Mammary epithelial cell (primary cell): ENCODE measurements around the gene BRINP1.

ENCODE experiments used
- EZH2 ChIP-seq: IDR thresholded peaks from 2 replicates; pipeline ENCODE4 v1.6.1; 2012; ENCODE audit warnings: low read length, inconsistent platforms, borderline replicate concordance
- TF ChIP-seq, protein P1 (sequence below), 2 donors: IDR thresholded peaks in 1 of 2; conservative IDR thresholded peaks in 1 of 2; 2 replicates each; pipeline ENCODE4 v1.5.1; 2011 to 2012; ENCODE audit warnings: inconsistent platforms in 2 of 2, low read length in 2 of 2, mild to moderate bottlenecking in 2 of 2, control low read depth in 1 of 2, low read depth in 1 of 2; ENCODE audit not compliant: insufficient read depth in 1 of 2; ENCODE audit errors: extremely low read depth in 1 of 2

DNA sequence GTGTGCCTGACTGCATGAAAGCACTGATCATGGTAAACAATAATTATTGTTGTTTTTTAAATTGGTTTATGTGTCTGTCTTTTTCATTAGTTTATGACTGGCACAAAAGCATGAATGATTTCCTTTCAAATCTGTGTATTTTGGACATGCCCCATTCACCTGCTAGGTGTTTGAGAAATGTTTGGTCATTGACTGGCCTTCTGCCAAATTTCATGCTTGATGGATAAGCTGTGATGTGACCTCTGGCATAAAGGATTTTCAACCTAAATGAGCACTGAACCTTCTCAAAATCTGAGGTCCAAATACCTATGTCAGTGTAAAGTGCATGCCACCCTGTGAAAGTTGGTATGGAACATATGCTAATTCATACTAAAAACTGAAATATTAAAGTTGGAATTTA is 204.5 kb downstream of the BRINP1 start:
- TF ChIP-seq, protein P1, sequence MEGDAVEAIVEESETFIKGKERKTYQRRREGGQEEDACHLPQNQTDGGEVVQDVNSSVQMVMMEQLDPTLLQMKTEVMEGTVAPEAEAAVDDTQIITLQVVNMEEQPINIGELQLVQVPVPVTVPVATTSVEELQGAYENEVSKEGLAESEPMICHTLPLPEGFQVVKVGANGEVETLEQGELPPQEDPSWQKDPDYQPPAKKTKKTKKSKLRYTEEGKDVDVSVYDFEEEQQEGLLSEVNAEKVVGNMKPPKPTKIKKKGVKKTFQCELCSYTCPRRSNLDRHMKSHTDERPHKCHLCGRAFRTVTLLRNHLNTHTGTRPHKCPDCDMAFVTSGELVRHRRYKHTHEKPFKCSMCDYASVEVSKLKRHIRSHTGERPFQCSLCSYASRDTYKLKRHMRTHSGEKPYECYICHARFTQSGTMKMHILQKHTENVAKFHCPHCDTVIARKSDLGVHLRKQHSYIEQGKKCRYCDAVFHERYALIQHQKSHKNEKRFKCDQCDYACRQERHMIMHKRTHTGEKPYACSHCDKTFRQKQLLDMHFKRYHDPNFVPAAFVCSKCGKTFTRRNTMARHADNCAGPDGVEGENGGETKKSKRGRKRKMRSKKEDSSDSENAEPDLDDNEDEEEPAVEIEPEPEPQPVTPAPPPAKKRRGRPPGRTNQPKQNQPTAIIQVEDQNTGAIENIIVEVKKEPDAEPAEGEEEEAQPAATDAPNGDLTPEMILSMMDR (conservative IDR thresholded peaks at IDR 0.05 in 1 of 2, IDR thresholded peaks at IDR 0.05 in 1 of 2; ENCODE audit: extremely low read depth in 1 of 2, insufficient read depth in 1 of 2, low read depth in 1 of 2, low read length in 2 of 2), result no peak
- TF ChIP-seq EZH2, result no peak
